HG03139 (cell line): ENCODE results near the gene TUBB4B.

Experiments used
- ATAC-seq: cut with Tn5 transposase; IDR thresholded peaks from one replicate; pipeline ENCODE4 v1.9.1; 2021; ENCODE audit not compliant: unreplicated experiment

The TUBB4B gene

GRCh38 chr9:137269231-137269772 is 28.2 kb downstream of the TUBB4B start:
- ATAC-seq: no peak

GRCh38 chr9:137270929-137271695 is 30.0 kb downstream of the TUBB4B start:
- no peak for ATAC-seq

GRCh38 chr9:137271696-137272076 is 30.6 kb downstream of the TUBB4B start:
- ATAC-seq: no peak

GRCh38 chr9:137272241-137273094 is 31.4 kb downstream of the TUBB4B start:
- ATAC-seq: no peak

- no peak for ATAC-seq
These were observed 32.0 kb downstream of the TUBB4B start for GRCh38 chr9:137273095-137273490.

GRCh38 chr9:137273611-137274320 is 32.7 kb downstream of the TUBB4B start:
- ATAC-seq: no peak

- no peak for ATAC-seq
These were observed 34.1 kb downstream of the TUBB4B start for GRCh38 chr9:137275203-137275587.

GRCh38 chr9:137275588-137276472 is 34.7 kb downstream of the TUBB4B start:
- no peak for ATAC-seq

GRCh38 chr9:137276473-137277328 is 35.6 kb downstream of the TUBB4B start:
- ATAC-seq: no peak

- ATAC-seq: peak; percentile 75
These were observed 36.4 kb downstream of the TUBB4B start, which contains the start of gene TOR4A for GRCh38 chr9:137277329-137278041. TSS of gene TOR4A (plus strand) at chr9:137277726. CDS start at chr9:137278690, 964 bp downstream.

GRCh38 chr9:137278061-137278701 is 37.1 kb downstream of the TUBB4B start:
- ATAC-seq: no peak

GRCh38 chr9:137278721-137279711 is 37.9 kb downstream of the TUBB4B start:
- no peak for ATAC-seq

- ATAC-seq: no peak
These were observed 38.8 kb downstream of the TUBB4B start for GRCh38 chr9:137279741-137280473.

GRCh38 chr9:137280474-137281344 is 39.6 kb downstream of the TUBB4B start:
- ATAC-seq: no peak
